Natural killer cell (primary cell): ENCODE data around the gene NMS. TPM values are rescaled to one million over a fixed set of nuclear protein-coding genes. Genes with fewer than 3 reads are reported as not detected.
A peak's percentile ranks its signal among the peaks of the same experiment; 100 is the strongest.

Experiments used
- ATAC-seq, 3 donors: fragments of 150-1000 bp in 2 of 3; fragments of 200-7000 bp in 1 of 3; cut with Tn5 transposase; 1 replicate in 1 of 3; 2 replicates in 2 of 3; pipeline ENCODE4 v1.10.0; 2021; ENCODE audit warnings: mild to moderate bottlenecking in 2 of 3, moderate library complexity in 2 of 3
- DNase-seq, 2 donors: peaks; one replicate each; pipeline versions ENCODE4 v3.0.0 to v3.0.0-alpha.2; 2013 to 2021; ENCODE audit warnings: mixed read lengths in 1 of 2
- H3K27ac ChIP-seq: one replicate; pipeline ENCODE4 v1.5.1; 2013; ENCODE audit warnings: mild to moderate bottlenecking, low read length
- H3K27me3 ChIP-seq: one replicate; pipeline ENCODE4 v1.6.1; 2013; ENCODE audit warnings: low read length; ENCODE audit not compliant: control insufficient read depth, insufficient read depth
- H3K36me3 ChIP-seq: one replicate; pipeline ENCODE4 v1.6.1; 2013; ENCODE audit warnings: low read length; ENCODE audit not compliant: control insufficient read depth, insufficient read depth
- H3K4me1 ChIP-seq: one replicate; pipeline ENCODE4 v1.6.1; 2013; ENCODE audit warnings: low read length; ENCODE audit not compliant: control insufficient read depth, insufficient read depth
- H3K4me3 ChIP-seq: one replicate; pipeline ENCODE4 v1.5.1; 2013; ENCODE audit warnings: low read length
- H3K9me3 ChIP-seq: one replicate; pipeline ENCODE4 v1.6.1; 2013; ENCODE audit warnings: low read length; ENCODE audit not compliant: control insufficient read depth, insufficient read depth
- H3K27ac Mint-ChIP-seq, 2 donors: one replicate each; pipeline ENCODE4 v1.8.0; 2022; ENCODE audit warnings: mild to moderate bottlenecking in 2 of 2, mixed read lengths in 2 of 2, moderate library complexity in 1 of 2
- H3K27me3 Mint-ChIP-seq, 2 donors: one replicate each; pipeline ENCODE4 v1.8.0; 2022; ENCODE audit warnings: low read depth in 2 of 2, mixed read lengths in 2 of 2
- H3K36me3 Mint-ChIP-seq: one replicate; pipeline ENCODE4 v1.8.0; 2022; ENCODE audit warnings: mixed read lengths
- H3K4me1 Mint-ChIP-seq, 2 donors: one replicate each; pipeline ENCODE4 v1.8.0; 2022; ENCODE audit warnings: mixed read lengths in 2 of 2
- H3K4me3 Mint-ChIP-seq: one replicate; pipeline ENCODE4 v1.8.0; 2022; ENCODE audit warnings: mild to moderate bottlenecking, moderate library complexity, mixed read lengths
- H3K9me3 Mint-ChIP-seq, 2 donors: one replicate each; pipeline ENCODE4 v1.8.0; 2022; ENCODE audit warnings: mixed read lengths in 2 of 2
- CTCF ChIP-seq: fragments of 200-600 bp; IDR thresholded peaks from one replicate; pipeline ENCODE4 v1.8.0; 2022; ENCODE audit warnings: antibody characterized with exemption
- WGBS: methylation state at CpG from one replicate; pipeline ENCODE4 v1.1.7; 2013; ENCODE audit warnings: missing lambda C conversion rate; ENCODE audit not compliant: insufficient coverage; 5-methylcytosine and 5-hydroxymethylcytosine counted together
- intact Hi-C: fragments of 100-400 bp; cut with micrococcal nuclease; formaldehyde crosslinking; loops from one replicate; pipeline ENCODE4 v1.14.2; 2022
- total RNA-seq, 4 donors: library from RNA; stranded (reverse); fragments of 120-200 nt in 1 of 4; gene quantifications; one replicate each; pipeline versions ENCODE4 v1.2.3 to v1.2.4, GENCODE V29; 2013 to 2022

Gene NMS
- total RNA-seq, 3 donors from 2014 or later (not counting 1 experiment from before 2014, with no cell fraction given) = not detected

- 97% methylated on average over 8 of the region's 8 CpGs for WGBS
- ATAC-seq (no peak), DNase-seq (no peak)
- intact Hi-C loops = no loop called here
- no peak overlapping the region for H3K27ac ChIP-seq
- Mint-ChIP-seq H3K9me3 (no peaks in the 10 kb centered on the region), H3K4me1 (no peaks in the 10 kb centered on the region), H3K36me3 (no peaks in the 10 kb centered on the region), H3K27ac (no peak overlapping the region), H3K27me3 (peaks cover 18 to 19% of the 10 kb centered on the region in 2 donors), H3K4me3 (no peak overlapping the region)
- no peaks in the 10 kb centered on the region for H3K27me3 ChIP-seq
- H3K4me3 ChIP-seq = no peak overlapping the region
- H3K36me3 ChIP-seq = no peaks in the 10 kb centered on the region
- H3K4me1 ChIP-seq = no peaks in the 10 kb centered on the region
- H3K9me3 ChIP-seq = no peaks in the 10 kb centered on the region
- no peak for TF ChIP-seq CTCF
Measured at GRCh38 chr2:100476606-100477005, 6.3 kb downstream of the NMS start.

DNA sequence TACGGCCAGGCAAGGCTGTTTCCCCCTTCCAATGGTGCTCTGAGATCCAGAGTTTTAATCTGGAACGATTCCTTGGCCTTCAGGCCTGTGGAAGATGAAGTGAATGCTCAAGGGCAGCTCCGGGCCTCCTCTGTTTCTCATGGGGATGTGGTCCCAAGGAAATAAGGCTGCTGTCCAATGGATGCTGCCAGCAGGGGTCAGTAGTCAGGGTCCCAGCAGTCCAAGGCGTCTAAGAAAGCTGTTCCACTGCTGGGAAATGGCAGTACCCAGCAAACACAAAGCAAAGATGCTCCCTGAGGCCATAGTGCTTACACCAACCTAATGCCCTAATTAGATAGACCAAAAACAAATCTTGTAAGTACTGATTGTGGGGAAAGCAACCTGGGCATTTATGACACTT, 12.5 kb downstream of the NMS start:
- no peak for TF ChIP-seq CTCF
- 83% methylated on average over 4 of the region's 4 CpGs for WGBS
- no peaks in the 10 kb centered on the region for H3K9me3 Mint-ChIP-seq
- no peaks in the 10 kb centered on the region for H3K36me3 Mint-ChIP-seq
- H3K27me3 Mint-ChIP-seq = peaks cover 6 to 24% of the 10 kb centered on the region in 2 donors
- intact Hi-C loops = no loop called here
- no peaks in the 10 kb centered on the region for H3K9me3 ChIP-seq
- H3K27ac Mint-ChIP-seq = no peak overlapping the region
- DNase-seq (peak in 1 of 2 donors; percentile 9), ATAC-seq (no peak)
- H3K4me3 ChIP-seq = no peak overlapping the region
- no peaks in the 10 kb centered on the region for H3K36me3 ChIP-seq
- H3K4me1 Mint-ChIP-seq = no peaks in the 10 kb centered on the region
- no peaks in the 10 kb centered on the region for H3K27me3 ChIP-seq
- no peak overlapping the region for H3K4me3 Mint-ChIP-seq
- H3K4me1 ChIP-seq = no peaks in the 10 kb centered on the region
- H3K27ac ChIP-seq = no peak overlapping the region

GRCh38 chr2:100483895-100484294, 13.6 kb downstream of the NMS start:
- Mint-ChIP-seq H3K27me3 (peaks cover 7 to 24% of the 10 kb centered on the region in 2 donors), H3K27ac (no peak overlapping the region), H3K36me3 (no peaks in the 10 kb centered on the region), H3K9me3 (no peaks in the 10 kb centered on the region), H3K4me3 (no peak overlapping the region), H3K4me1 (no peaks in the 10 kb centered on the region)
- no peaks in the 10 kb centered on the region for H3K4me1 ChIP-seq
- intact Hi-C loops = no loop called here
- H3K27ac ChIP-seq = no peak overlapping the region
- no peaks in the 10 kb centered on the region for H3K27me3 ChIP-seq
- no peaks in the 10 kb centered on the region for H3K36me3 ChIP-seq
- 86% methylated on average over 4 of the region's 5 CpGs for WGBS
- no peaks in the 10 kb centered on the region for H3K9me3 ChIP-seq
- H3K4me3 ChIP-seq = no peak overlapping the region
- DNase-seq (no peak), ATAC-seq (no peak)
- no peak for TF ChIP-seq CTCF

- H3K36me3 ChIP-seq = no peaks in the 10 kb centered on the region
- Mint-ChIP-seq H3K4me1 (no peaks in the 10 kb centered on the region), H3K36me3 (no peaks in the 10 kb centered on the region), H3K27ac (no peak overlapping the region), H3K9me3 (no peaks in the 10 kb centered on the region), H3K27me3 (peaks cover 7 to 26% of the 10 kb centered on the region in 2 donors), H3K4me3 (no peak overlapping the region)
- H3K27ac ChIP-seq = no peak overlapping the region
- 92% methylated on average over 3 of the region's 5 CpGs for WGBS
- H3K27me3 ChIP-seq = no peaks in the 10 kb centered on the region
- ATAC-seq (no peak), DNase-seq (no peak)
- no peak overlapping the region for H3K4me3 ChIP-seq
- H3K9me3 ChIP-seq = no peaks in the 10 kb centered on the region
- intact Hi-C loops = no loop called here
- no peak for TF ChIP-seq CTCF
- no peaks in the 10 kb centered on the region for H3K4me1 ChIP-seq
Measured at GRCh38 chr2:100484390-100484789, 14.1 kb downstream of the NMS start.
